SU-DHL-6 (cell line): ENCODE measurements around the gene COQ8A.

Source experiments
- CTCF ChIP-seq: fragments of 200-600 bp; sonication (generic); IDR thresholded peaks from one replicate; pipeline ENCODE4 v1.5.1; 2017; ENCODE audit warnings: antibody characterized with exemption, mild to moderate bottlenecking, low read length, moderate library complexity; ENCODE audit not compliant: insufficient read depth, poor library complexity, severe bottlenecking
- EZH2phosphoT487 ChIP-seq: fragments of 200-600 bp; sonication (generic), shearing (Covaris generic); conservative IDR thresholded peaks from 2 replicates; pipeline ENCODE4 v1.6.1; 2018; ENCODE audit warnings: mild to moderate bottlenecking, antibody characterized with exemption, low read length, moderate library complexity, mixed read lengths

- TF ChIP-seq CTCF (no peak), EZH2phosphoT487 (no peak)
Observed at GRCh38 chr1:226962421-226963391, 22.6 kb downstream of the COQ8A start.
